Posterior cingulate gyrus (tissue), 11 donors: Measurements from ENCODE around the gene CAPN12.
A peak's percentile ranks its signal among the peaks of the same experiment; 100 is the strongest.
"Not testable (repeated sequence)": the region's sequence is repeated elsewhere in the genome, so short reads cannot be mapped to it uniquely, and the experiment has no call there.

Source experiments
- DNase-seq, 10 donors: peaks; one replicate each; pipeline versions ENCODE4 v3.0.0 to v3.0.0-alpha.2; 2020 to 2021; ENCODE audit warnings: mixed read lengths in 3 of 10
- intact Hi-C: fragments of 100-400 bp; cut with DNase I; formaldehyde crosslinking; loops from one replicate; pipeline ENCODE4 v1.15.1; 2023

Gene CAPN12

DNA sequence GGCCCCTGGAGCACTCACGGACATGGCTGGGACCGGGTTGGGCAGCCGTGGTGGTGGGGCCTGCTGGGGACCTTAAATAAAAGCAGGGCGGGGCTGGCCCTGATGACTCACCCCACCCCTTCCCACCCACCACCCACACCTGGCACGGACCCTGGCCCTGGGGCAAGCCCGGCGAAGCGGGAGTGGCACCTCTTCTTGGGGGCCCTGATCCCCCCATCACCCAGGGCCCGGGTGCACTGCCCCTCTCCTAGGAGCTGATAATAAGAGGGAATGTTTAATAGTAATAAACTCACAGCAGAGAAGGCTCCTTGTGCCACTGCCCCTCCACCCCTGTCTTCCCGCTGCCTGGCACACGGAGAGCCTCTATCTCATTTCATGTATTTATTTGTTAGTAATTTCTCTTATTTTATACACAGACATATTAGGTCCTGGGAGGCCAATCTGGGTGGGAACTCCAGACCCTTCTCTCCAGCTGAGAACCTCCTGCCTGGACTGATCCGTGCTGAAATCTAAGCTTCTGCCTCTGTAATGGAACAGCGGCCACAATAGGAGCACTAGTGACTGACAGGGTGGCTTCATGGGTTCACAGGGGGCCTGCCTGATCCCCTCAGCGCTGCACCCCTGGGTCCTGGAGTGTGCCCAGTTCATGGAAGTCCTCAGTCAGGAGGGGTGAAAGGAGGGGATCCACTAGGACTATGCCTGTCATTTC, 29.3 kb upstream of the CAPN12 start, which contains the start of gene LGALS7:
Gene LGALS7, minus strand, starts transcription at position 49 of the 709 bp plus-strand sequence. Its CDS starts 25 bp downstream, at position 24.
- intact Hi-C loops = no loop called here
- DNase-seq = no peak

DNA sequence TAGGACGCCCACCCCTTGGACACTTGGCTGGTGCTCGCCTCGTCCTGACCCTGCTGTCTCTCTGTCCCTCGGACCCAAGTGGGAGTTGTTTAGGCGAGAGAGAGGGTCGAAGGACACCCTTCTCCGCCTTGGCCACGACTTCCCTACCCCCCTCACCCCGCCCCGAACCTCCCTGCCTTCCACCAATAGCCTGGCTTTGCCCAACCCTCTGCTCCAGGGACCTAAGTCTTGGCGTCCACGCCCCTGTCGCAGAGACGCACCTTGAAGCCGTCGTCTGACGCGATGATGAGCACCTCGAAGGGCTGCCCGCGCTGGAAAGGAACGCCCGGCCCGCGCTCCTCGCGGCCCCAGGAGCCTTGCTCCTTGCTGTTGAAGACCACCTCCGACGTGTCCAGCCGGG, 27.3 kb upstream of the CAPN12 start:
- intact Hi-C loops, DNase-seq: not testable (repeated sequence)

DNA sequence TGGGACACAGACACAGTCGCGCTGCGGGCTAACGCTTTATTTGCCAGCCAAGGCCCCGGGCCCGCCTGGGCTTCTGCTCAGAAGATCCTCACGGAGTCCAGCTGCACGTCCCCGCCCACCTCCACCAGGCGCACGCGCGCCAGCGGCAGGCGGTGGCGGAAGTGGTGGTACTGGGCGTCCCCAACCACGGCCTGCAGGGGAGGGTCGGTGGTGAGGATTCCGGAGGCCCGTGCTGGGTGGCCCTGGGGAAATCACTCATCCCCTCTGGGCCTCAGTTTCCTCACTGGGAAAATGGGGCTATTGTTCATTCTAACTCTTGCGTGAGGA, 26.6 kb upstream of the CAPN12 start:
- DNase-seq, intact Hi-C loops: not testable (repeated sequence)

DNA sequence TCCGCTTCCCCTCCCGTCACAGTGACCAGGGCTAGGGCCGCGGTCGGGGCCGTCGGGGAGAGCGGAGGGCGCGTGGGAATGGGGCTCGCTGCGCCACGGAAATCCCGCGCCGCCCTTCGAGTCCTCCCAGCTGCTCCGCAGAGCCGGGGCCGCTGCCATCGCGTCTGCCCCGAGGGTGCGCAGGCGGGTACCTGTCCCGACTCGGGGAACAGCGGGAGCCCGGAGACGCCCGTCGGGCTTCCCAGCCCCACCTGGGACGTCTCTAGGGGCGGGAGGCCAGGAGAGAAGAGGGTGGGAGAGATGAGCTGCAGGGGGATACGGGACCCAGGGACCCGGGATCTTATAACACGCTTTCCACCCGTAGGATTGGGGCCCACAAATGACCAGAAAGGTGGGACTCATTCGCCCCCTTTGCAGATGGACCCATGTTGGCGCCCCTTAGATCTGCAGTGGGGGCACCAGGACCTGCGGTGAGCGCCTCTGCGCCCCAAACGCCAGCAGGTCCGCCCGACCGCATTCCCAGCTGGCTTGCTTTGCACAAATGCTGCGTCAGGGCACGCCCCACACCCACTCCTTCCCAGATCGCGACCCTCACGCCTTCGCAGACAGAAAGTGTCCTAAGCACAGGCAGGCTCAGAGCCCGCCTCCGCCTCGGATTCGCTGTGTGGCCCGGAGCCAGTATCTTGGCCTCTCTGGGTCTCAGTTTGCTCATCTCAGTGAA, 26.1 kb upstream of the CAPN12 start:
- DNase-seq, intact Hi-C loops: not testable (repeated sequence)

DNA sequence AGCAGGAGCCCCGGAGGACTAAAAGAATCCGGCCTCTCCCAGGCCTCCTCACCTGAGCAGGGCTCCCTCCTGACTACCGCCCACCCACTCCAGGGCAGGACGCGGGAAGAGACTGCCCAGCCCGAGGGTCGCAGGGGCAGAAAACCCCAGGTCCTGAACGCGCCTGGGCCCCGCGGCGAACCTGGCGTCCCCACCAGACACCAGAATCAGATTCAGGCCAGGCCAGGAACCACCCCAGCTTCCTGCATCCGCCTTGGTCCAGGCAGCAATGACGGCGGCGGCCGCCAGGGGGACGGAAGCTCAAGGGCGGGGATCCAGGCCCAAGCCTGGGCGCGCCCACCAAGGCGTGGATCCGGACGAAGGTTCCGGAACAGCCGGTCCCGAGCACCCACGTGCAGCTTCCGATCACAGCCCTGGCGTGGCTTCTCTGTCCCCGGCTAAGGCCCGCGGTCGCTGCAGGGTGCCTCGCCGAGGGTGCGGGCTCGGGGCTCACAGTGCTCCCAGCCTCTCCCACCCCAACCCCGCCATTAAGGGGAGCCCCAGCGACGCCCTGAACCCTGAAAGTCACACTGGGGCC, 25.4 kb upstream of the CAPN12 start:
- peak; percentile 17 to 90 (median 62) for DNase-seq
- intact Hi-C loops = no loop called here

DNA sequence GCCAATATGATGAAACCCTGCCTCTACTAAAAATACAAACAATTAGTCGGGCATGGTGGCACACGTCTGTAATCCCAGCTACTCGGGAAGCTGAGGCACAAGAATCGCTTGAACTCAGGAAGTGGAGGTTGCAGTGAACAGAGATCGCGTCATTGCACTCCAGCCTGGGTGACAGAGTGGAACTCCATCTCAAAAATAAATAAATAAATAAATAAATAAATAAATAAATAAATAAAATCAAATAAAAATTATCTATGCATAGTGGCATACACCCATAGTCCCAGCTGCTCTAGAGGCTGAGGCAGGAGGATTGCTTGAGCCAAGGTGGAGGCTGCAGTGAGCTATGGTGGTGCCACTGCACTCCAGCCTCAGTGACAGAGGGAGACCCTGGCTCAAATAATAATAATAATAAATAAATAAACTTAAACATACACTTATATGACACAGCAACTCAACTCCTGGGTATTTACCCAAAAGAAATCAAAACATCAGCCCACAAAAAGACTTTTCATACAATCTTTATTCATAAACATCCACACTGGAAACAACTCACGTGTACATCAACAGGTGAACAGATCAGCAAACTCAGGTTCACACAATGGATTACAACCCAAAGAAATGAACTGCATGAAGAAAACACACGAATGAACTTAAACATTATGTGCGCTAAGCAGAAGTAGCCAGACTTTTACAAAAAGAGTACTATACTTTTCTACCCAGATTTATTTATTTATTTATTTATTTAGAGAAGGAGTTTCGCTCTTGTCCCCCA, 22.2 kb upstream of the CAPN12 start:
- intact Hi-C loops = no loop called here
- no peak for DNase-seq

DNA sequence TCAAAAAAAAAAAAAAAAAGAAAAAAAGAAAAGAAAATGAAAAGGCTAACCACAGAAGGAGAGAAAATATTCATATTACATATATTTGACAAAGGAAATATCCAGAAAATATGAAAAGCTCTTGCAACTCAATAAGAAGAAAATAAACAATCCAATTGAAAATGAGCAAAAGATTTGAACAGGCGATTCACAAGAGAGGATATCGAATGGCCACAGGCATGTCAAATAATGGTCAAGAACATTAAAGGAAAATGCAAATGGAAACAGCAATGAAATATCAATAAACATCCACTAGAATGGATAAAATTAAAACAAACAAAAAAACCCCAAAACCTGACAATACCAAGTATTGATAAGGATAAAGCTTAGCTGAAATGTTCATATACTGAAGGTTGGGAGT, 20.9 kb upstream of the CAPN12 start:
- intact Hi-C loops = no loop called here
- DNase-seq = no peak

DNA sequence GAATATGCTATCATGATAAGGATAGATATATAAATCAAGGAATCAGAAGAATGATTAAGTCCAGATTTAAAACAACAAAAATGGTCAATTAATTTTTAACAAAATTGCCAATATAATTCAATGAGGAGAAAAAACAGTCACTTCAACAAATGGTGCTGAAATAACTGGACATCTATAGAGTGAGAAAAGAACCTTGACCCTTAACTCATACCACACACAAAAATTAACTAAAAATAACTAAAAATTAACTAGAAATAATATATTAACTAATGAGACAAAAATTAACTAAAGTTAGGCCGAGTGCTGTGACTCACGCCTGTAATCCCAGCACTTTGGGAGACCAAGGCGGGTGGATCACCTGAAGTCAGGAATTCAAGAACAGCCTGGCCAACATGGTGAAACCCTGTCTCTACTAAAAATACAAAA, 19.5 kb upstream of the CAPN12 start:
- intact Hi-C loops = no loop called here
- no peak for DNase-seq

DNA sequence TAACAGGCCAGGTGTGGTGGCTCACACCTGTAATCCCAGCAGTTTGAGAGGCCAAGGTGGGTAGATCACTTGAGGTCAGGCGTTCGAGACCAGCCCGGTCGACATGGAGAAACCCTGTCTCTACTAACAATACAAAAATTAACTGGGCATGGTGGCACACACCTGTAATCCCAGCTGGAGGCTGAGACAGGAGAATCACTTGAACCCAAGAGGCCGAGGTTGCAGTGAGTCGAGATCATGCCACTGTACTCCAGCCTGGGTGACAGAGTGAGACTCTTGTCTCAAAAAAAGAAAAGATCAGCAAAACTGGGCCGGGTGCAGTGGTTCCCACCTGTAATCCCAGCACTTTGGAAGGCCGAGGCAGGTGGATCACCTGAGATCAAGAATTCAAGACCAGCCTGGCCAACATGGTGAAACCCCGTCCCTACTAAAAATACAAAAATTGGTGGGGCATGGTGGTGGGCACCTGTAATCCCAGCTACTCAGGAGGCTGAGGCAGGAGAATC, 17.7 kb upstream of the CAPN12 start:
- DNase-seq, intact Hi-C loops: not testable (repeated sequence)

DNA sequence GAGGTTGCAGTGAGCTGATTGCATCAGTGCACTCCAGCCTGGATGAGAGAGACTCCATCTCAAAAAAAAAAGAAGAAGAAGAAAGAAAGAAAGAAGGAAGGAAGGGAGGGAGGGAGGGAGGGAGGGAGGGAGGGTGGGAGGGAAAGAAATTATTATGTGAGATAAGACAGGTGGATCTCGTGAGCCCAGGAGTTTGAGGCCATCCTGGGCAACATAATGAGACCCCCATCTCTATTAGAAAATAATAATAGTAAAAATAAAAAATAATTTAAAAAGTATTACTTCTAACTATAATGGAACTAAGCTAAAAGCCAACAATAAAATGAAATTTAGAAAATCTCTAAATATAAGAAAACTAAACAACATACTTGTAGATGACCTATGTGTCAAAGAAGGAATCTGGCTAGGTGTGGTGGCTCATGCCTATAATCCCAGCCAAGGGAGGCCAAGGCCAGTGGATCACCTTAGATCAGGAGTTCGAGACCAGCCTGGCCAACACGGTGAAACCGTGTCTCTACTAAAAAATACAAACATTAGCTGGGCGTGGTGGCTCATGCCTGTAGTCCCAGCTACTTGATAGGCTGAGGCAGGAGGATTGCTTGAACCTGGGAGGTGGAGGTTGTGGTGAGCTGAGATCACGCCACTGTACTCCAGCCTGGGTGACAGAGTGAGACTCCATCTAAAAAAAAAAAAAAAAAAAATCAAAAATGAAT, 16.7 kb upstream of the CAPN12 start:
- DNase-seq = peak in 1 of 10 donors; percentile 30
- intact Hi-C loops = not testable (repeated sequence)

DNA sequence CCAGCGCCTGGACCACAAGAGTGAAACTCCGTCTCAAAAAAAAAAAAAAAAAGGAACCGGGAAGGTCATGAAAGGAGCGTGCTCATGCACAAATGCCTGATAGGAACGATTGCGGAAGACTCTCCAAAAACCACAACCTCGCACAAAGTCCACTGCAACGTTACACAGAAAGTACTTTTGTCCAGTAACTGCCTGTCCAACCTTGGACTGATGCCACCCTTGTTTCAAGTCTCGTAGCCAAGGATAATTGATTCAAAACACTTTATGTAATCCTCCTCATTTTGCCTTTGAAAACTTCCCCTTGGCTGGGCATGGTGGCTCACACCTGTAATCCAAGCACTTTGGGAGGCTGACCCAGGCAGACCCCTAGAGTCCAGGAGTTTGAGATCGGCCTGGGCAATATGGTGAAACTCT, 15.3 kb upstream of the CAPN12 start:
- intact Hi-C loops = no loop called here
- no peak for DNase-seq

DNA sequence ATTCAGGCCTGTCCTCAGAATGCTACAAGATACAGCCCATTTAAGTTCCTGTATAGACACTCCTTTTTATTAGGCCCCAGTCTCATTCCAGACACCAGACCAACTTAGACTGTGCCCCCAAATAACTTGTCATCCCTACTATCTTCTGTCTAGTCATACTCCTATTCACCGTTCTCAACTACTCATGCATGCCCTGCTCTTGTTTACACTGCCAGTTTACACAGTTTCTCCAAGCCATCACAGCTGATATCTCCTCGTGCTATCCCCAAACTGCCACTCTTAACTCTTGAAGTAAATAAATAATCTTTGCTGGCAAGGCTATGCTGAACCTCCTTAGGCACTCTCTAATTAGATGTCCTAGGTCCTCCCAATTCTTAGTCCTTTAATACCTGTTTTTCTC, 9.9 kb upstream of the CAPN12 start:
- intact Hi-C loops, DNase-seq: not testable (repeated sequence)

DNA sequence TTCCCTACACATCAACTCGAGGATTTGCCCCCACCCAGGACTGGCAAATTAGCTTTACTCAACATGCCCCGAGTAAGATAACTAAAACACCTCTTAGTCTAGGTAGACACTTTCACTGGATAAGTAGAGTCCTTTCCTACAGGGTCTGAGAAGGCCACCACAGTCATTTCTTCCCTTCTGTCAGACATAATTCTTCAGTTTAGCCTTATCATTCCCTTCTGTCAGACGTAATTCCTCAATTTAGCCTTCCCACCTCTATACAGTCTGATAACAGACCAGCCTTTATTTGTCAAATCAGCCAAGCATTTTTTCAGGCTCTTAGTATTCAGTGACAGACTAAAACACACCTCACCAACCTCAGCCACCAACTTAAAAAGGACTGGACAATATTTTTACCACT, 9.5 kb upstream of the CAPN12 start:
- DNase-seq, intact Hi-C loops: not testable (repeated sequence)

DNA sequence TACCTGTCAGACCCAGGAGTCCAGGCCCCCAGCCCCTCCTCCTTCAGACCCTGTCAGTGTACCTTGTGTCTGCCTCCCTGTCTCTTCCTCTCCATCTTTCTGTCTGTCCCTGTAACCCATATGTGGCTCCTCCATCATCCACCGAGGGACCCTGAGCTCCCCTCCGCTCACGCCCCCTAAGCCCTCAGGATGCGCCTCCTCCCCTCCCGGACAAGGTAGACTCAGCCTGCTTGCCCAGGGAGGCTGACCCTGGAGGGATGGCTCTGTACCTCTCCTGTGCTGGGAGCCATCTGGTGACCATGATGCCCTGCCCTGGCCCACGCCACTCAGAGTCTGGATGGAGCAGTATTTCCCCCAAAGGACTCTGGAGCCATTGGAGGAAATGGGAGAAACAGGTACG, 1.0 kb upstream of the CAPN12 start:
- intact Hi-C loops = no loop called here
- DNase-seq = peak in 1 of 10 donors; percentile 45

DNA sequence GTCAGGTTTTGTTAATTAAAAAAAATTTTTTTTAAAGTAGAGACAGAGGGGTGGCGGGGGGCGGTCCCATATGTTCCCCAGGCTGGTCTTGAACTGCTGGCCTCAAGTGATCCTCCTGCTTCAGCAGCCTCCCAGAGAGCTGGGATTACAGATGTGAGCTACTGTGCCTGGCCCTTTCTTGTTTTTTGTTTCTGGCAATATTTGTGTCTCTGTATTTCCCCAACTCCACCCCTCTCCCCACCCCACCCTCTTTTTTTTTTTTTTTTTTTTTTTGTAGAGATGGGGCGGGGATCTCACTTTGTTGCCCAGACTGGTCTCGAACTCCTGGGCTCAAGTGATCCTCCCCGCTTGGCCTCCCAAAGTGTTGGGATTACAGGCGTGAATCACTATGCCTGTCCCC, 600 bp upstream of the CAPN12 start:
- DNase-seq = no peak
- intact Hi-C loops = no loop called here

DNA sequence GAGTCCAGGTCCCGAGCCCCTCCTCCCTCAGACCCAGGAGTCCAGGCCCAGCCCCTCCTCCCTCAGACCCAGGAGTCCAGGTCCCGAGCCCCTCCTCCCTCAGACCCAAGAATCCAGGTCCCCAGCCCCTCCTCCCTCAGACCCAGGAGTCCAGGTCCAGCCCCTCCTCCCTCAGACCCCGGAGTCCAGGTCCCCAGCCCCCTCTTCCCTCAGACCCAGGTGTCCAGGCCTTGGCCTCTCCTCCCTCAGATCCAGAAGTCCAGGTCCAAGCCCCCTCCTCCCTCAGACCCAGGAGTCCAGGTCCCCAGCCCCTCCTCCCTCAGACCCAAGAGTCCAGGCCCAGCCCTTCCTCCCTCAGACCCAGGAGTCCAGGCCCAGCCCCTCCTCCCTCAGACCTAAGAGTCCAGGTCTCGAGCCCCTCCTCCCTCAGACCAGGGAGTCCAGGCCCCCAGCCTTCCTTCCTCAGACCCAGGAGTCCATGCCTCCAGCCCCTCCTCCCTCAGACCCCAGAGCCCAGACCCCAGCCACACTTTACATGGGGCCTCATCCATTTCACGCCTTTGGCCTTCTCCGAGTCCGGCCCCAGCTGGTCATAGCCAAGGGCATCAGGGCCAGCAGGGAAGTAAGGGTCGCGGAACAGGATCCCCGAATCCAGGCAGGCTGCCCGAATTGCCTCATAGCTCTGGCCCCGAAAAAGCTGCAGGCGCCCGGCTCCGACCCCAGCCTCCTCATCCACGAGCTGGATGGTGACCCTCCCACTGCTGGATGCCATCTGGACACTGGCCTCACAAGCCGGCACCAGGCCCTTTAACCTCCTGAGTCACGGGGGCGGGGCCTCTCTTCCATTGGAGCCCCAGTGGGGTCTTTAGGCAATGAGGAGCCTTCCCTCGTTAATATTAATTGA, 628 bp downstream of the CAPN12 start:
- DNase-seq = no peak
- intact Hi-C loops = no loop called here

DNA sequence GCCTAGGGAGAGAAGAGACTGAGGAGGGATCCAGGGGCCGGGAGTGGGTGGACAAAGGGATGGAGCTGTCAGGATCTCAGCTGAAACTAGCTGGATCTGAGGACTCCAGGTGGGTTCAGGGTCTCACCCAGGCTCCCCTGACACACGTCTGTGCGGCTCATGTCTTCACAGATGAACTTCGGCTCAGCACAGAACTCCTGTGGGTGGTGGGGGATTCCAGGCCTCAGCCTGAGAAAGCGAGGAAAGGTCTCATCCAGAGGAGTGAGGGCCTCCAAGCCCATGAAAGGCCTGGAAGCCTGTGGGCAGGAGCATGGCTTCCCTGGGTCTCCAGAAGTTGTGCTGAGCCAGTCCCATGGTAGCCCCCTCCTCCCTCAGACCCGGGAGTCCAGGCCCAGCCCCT, 1.4 kb downstream of the CAPN12 start:
- intact Hi-C loops = no loop called here
- DNase-seq = peak in 1 of 10 donors; percentile 70

DNA sequence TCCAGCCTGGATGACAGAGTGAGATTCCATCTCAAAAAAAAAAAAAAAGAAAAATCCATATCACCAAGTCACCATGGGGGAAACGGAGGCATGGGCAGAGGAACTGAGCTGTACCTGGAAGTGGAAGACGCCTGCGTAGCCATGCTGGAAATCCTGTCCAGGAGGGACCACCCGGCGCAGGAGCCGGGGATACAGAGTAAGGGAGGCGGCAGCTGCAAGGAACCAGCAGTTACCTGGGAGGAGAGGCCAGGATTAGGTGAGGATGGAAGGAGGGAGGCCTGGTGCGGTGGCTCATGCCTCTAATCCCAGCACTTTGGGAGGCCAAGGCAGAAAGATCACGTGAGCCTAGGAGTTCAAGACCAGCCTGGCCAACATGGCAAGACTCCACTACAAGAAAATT, 2.0 kb downstream of the CAPN12 start:
- intact Hi-C loops = no loop called here
- DNase-seq = no peak

DNA sequence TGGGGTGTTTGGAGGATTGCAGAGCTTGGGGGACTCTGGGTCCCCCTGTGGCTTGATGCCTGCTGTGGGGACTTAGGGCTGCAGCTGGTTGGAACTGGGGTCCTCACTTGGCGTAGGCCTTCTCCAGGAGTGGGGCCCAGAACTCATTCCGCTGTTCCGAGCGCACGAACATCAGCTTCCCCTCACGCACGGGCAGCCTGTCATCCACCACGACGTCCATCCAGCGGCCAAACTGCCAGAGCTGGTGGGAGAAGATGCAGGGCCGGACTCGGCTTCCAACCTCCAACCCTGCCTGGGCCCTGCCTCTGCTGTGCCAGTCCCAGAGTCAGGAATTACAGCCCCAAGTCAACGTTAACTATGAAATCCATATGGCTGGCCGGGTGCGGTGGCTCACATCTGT, 2.6 kb downstream of the CAPN12 start:
- intact Hi-C loops = no loop called here
- DNase-seq = peak in 2 of 10 donors; percentile 16 to 62
